GM21515 (cell line): ENCODE data around the gene UIMC1.
"Not testable (repeated sequence)": the region's sequence is repeated elsewhere in the genome, so short reads cannot be mapped to it uniquely, and the experiment has no call there.

Experiments
- ATAC-seq: cut with Tn5 transposase; IDR thresholded peaks from one replicate; pipeline ENCODE4 v1.9.1; 2021; ENCODE audit not compliant: unreplicated experiment

The UIMC1 gene

DNA sequence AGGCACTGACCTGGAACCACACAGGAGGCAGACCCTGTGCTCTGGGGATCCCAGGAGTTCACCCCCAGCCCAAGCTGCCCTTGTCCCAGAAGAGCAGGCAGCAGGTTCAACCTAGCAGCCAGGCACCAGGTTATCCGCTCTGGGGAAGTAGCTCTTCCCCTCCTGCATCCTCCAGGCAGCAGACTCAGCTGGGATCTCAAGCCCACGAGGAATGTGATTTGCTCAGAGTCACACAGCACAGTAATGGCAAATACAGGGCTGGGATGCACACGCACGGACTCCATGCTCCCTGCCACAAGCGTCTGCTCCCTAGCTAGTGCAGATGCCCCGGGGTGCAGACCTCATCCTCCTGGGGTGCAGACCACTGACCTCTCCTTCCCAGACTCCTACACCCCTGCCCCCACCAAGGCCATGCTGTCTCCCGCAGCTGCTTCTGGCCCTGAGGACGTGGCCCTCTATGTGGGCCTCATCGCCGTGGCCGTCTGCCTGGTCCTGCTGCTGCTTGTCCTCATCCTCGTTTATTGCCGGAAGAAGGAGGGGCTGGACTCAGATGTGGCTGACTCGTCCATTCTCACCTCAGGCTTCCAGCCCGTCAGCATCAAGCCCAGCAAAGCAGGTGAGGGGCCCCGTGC lies 132.9 kb downstream of the UIMC1 start:
- ATAC-seq, result no peak

DNA sequence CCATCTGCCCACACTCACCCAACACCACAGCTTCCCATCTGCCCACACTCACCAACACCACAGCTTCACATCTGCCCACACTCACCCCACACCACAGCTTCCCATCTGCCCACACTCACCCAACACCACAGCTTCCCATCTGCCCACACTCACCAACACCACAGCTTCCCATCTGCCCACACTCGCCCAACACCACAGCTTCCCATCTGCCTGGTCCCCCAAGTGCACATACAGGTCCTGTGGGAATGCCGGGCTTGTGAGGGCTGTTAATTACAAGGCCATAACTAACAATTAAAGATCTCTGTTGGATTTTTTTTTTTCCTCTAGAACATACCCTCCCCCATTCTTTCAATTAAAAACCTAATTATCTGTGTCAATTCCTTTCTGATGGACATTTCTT lies 133.6 kb downstream of the UIMC1 start:
- ATAC-seq, result not testable (repeated sequence)

DNA sequence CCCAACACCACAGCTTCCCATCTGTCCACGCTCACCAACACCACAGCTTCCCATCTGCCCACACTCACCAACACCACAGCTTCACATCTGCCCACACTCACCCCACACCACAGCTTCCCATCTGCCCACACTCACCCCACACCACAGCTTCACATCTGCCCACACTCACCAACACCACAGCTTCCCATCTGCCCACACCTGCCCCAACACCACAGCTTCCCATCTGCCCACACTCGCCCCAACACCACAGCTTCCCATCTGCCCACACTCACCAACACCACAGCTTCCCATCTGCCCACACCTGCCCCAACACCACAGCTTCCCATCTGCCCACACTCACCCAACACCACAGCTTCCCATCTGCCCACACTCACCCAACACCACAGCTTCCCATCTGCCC lies 134.0 kb downstream of the UIMC1 start:
- not testable (repeated sequence) for ATAC-seq

DNA sequence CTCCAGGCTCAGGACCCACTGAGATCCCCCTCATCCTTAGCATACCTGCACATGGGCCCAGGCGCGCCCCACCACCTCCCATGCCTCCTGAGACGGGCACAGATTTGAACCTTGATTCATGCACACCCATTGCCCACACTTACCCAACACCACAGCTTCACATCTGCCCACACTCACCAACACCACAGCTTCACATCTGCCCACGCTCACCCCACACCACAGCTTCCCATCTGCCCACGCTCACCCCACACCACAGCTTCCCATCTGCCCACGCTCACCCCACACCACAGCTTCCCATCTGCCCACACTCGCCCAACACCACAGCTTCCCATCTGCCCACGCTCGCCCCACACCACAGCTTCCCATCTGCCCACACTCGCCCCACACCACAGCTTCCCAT lies 135.9 kb downstream of the UIMC1 start:
- not testable (repeated sequence) for ATAC-seq

DNA sequence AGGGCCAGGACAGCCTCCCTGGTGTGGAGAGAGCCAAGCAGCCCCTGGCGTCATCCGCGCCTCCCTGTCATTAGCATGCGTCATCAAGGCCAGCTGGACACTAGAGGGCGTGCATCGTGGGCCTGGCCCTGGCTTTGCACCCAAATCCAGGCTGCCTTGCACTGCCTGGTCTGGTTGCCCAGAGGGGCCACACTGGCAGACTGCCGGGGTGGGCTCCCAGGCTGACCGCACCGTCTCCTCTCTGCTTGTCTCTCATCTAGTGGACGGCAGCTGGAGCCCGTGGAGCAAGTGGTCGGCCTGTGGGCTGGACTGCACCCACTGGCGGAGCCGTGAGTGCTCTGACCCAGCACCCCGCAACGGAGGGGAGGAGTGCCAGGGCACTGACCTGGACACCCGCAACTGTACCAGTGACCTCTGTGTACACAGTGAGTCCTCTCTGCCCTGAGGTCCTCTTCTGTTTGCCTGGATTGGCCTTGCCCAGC lies 136.4 kb downstream of the UIMC1 start:
- ATAC-seq, result no peak

DNA sequence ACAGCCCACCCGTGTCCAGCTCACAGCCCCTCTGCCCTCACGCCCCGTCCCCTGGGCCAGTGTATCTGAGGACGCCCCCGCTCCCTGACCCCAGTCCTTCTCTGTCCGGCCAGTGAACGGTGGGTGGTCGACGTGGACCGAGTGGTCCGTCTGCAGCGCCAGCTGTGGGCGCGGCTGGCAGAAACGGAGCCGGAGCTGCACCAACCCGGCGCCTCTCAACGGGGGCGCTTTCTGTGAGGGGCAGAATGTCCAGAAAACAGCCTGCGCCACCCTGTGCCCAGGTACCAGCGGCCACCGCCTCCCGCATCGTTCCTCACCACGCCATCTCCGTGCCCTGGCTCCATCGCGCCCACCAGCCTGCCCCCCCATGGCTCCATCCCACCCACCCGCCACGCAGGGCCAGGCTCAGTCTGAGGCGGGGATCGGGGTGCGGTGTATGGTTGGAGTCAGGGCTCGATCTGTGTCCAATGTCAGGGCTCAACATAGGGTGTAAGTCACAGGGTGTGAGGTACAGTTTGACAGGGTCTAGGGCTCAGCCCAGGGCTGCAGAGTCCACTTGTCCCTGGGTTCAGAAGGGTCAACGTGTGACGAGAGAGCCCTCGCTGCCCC lies 137.0 kb downstream of the UIMC1 start:
- ATAC-seq, result no peak

DNA sequence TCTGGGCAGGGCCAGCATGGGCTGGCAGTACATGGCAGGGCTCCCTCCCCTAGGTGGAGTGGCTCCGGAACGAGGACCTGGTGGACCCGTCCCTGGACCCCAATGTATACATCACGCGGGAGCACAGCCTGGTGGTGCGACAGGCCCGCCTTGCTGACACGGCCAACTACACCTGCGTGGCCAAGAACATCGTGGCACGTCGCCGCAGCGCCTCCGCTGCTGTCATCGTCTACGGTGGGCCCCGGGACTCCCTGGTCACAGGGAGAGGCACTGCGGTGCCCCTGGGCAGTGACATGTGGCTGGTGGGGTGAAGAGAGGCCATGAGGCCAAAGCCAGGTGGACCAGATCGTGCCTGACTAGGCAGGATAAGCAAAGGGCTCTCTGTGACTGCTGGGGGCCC lies 137.8 kb downstream of the UIMC1 start:
- ATAC-seq, result no peak

DNA sequence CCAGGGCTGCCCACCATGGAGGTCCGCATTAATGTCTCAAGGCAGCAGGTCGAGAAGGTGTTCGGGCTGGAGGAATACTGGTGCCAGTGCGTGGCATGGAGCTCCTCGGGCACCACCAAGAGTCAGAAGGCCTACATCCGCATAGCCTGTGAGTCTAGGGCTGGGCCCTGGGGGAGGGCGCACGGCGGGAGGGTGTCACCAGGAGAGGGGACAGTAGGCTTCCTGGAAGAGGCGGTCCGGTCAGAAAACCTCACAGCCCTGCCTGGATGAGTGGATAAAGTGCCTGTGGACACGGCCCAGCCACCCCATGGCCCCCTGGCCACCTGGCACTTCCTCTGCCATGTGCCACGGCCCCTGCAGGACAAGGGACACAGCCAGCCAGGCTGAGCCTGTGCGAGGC lies 138.5 kb downstream of the UIMC1 start:
- no peak for ATAC-seq

DNA sequence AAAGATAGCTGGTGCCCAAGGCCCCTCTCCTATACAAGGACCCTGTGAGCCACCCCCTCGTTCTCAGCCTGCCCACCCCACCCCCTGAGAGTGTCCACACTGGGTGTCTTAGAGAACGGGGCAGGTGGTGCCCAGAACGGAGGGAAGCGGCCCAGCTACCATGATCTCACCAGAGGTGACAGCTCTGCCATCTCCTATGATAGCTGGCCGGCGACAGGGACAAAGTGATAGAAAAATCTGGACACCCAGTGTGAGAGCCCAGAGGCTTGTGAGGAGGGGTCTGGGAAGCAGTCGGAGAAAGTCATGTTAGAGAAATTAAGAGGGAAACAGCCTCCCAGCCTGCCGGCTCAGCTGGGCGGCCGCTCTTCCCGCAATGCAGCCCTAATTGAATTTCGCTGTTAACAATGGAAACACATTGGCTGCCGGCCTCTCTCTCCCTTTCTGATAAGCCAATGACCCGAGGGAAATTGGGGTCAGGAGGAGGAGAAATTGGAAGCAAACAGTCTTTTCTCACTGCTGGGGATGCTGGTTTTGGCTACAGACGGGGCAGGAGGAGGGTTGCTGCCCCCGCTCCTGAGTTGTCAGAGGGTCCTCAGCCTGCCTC lies 139.8 kb downstream of the UIMC1 start:
- ATAC-seq, result no peak

DNA sequence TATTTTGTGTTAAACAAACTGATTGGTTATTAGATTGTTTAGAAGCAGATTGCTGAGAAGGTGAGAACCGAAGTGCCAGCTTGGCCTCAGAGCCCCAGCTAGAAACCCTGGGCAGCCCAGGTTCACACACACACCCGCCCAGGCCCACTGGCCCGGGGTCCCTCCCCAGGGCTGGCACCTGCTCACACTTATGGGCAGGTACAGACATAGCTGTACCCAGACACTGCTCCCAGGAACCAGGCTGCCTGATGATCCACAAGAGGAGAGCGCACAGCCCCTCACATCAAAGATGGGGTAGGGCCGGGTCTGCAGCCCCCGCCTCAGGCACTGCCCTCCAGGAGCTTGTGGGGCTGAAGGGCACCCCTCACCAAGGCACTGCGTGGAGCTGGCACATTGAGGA lies 140.6 kb downstream of the UIMC1 start:
- no peak for ATAC-seq

DNA sequence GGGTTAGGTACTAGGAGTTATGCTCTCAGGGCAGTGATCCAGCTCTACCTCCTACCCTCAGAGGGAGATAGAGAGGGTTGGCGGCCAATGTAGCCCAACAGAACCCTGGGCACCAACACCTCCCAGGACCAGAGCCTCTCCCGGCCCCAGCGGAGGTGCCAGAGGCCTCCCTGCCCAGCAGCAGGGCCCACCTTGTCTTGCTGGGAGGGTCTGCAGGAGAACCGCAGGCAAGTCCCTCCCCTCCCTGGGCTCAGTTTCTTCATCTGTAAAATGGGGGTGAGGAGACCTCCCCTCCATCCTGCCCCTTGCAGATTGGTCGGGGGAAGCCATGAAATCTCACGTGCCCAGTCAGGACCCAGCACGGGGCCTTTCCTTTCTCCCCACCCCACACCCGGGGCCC lies 141.8 kb downstream of the UIMC1 start:
- no peak for ATAC-seq

DNA sequence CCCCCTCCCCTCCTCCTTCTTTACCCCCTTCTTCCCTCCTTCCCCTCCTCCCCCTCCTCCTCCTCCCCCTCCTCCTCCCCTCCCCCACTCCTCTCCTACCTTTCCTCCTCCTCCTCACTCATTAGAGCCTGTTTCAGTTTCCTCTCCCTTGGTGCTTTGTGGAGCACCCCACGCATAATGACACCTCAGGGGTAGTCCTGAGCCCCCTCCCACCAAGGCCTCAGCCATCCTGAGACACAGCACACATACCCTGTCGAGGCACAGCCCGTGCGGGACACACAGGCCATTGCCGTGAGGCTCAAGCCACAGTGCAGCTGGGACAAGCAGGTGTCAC lies 142.8 kb downstream of the UIMC1 start:
- ATAC-seq, result no peak

DNA sequence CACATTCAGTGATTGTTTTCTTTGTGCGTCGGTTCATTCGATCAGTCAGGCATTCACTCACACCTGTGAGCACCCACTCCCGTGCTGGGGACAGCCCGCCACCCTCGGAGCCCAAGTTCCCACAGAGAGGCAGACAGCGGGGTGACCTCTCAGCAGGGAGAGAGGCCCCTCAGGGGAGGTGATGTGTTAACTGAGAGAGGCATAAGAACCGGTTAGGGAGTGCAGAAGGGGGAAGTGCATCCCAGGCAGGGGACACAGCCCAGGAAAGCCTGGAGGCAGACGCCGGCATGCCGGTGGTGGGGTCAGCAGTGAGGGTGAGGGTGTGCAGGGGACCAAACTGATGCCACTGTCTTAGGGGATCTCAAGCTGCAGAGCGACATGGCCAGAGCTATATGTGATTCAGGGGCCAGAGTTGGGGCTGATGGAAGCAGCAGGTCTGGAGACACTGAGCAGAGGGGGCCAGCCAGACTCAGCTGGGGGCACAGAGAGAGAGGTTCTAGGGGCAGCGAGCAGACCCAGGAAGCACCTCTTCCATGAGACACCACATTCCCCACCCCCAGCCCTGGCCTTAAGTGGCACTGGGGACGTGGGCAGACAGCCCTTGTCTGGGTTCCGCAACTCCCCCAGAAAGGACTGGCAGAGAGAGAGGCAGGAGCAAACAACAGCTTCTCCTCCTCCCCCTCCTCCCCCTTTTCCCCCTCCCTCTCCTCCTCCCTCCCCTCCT lies 143.4 kb downstream of the UIMC1 start:
- no peak for ATAC-seq

DNA sequence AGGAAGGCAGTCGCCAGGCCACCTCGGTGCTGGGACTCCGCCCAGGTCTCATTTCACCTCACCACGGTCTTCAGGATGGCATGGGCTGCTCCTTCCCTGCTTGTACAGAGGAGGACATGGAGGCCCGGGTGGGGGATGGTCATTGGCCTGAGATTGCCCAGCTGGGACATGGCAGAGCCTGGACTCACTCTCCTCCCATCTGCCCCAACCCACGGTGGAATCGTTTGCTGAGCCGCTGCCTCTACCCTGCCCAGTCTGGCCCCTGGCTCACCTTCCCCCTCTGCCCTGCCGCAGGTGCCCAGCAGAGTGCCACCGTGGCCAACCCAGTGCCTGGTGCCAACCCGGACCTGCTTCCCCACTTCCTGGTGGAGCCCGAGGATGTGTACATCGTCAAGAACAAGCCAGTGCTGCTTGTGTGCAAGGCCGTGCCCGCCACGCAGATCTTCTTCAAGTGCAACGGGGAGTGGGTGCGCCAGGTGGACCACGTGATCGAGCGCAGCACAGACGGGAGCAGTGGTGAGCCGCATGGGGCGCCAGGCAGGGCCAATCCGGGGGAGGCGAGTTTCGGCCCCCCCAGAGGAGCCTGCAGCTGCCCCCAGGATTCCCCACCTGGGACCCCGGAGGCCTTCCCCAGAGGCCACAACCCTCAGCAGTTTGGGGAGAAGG lies 144.1 kb downstream of the UIMC1 start:
- no peak for ATAC-seq

DNA sequence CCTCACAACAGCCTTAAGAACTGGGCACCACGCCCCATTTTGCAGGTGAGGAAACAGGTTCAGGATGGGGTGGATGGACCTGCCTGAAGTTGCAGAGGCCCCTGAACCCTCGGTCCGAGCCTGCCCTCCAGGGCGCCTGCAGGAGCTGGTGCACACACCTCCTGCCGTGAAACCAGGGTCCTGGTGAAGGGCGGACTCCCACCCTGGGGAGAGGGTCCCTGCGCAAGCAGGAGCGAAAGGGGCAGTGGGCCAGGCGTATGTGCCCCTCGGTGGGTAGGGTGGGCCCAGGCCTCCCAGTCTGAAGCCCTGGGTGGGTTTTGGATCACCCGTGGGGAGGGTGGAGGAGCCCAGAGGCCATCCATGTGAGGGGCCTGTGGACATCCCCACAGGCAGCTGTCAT lies 145.3 kb downstream of the UIMC1 start:
- ATAC-seq, result no peak

DNA sequence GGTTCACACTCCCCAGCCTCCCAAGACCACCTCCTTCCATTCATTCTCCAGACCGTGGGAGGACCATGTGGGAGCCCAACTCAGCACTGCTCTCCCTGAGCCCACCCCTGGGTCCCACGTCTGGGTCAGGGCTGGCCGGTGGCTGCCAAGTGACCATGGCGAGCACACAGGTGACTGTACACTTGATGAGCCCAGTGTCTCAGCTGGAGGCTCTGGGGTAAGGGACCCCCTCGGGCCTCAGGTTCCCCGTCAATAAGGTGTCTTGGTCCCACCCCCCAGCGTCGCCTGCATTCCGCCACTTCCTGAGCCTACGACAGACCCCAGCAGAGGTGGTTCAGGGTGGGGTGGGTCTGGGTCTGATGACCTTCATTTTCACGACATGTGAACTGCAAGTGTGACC lies 146.2 kb downstream of the UIMC1 start:
- ATAC-seq, result no peak

DNA sequence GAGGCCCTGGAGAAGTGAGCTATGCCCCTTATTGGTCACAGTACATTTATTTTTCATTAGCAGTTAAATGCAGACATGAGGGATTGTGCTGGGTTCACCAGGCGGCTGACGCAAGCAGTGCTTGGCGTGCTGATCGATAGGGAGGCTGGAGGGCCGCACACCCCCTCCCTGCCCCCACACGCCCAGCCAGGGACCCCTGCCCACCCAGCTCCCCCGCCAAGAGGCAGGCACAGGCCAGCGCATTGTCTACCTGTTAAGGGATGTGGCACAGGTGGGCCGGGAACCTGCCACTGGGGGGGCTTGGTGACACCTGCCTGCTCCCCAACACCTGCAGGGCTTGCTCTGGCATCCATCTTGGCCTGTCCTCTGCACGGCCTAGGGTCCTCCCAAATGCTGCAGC lies 146.7 kb downstream of the UIMC1 start:
- no peak for ATAC-seq

DNA sequence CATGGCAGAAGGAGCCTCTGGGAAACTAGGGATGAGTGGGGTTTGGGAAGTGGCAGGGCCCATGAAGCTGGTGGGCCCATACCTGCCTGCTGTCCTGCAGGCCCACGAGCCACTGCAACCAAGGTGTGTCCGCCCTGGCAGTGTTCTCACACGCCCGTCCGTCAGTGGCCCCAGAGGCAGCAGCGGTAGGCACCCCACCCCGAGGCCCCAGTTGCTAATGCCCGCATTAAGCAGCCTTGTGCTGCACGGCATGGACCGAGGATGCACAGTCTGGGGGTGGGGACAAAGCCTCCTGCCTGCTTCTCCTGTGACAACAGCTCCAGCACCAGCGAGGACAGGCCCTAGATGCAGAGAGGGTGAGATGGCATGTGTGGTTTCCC lies 148.7 kb downstream of the UIMC1 start:
- no peak for ATAC-seq

DNA sequence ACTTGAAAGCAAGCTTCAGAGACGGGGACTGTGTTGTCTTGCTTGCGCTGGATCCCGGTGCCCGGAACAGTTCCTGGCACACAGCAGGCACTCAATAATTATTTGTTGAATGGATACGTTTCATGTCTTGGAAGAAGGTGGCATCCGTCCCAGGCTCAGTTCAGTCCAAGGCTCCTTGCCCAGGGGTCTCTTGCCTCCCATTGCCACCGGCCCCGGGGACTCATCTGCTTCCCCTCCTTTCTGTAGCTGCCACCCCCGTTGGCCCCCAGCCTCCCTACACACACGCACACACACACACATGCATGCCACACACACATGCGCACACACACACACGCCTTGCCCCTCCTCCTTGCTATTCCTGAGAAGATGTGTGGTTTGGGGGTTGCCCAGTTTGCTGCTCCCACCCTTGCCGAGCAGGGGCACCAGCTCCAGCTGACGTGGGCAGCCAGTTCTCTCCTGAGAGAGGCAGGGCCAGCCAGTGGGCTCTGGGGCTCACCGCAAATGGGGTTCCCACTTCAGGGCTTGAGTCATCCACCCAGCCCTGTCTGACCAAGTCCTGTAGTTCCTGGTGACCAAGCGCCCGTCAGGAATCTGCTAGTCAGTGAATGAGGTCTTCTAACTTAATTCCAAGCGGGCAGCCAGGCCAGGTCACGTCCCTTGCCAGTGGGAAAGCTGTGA lies 149.2 kb downstream of the UIMC1 start:
- no peak for ATAC-seq

DNA sequence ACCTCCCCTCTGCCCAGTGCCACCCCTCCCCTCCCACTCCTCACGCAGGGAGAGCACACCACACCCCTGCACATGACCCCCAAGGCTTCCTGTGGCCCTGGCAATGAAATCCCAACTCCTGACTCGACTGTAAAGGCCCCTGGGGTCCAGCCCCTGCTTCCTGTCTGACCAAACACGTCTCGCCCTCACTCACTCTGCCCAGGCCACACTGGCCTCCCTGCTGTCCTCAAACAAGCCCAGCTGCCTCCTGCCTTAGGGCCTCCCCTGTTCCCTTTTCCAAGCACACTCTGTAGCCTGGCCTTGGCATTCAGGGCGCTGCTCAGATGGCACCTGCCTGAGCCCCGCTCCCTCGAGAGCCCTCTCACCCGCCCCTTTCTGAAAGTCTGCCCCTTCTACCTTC lies 149.8 kb downstream of the UIMC1 start:
- ATAC-seq, result no peak

DNA sequence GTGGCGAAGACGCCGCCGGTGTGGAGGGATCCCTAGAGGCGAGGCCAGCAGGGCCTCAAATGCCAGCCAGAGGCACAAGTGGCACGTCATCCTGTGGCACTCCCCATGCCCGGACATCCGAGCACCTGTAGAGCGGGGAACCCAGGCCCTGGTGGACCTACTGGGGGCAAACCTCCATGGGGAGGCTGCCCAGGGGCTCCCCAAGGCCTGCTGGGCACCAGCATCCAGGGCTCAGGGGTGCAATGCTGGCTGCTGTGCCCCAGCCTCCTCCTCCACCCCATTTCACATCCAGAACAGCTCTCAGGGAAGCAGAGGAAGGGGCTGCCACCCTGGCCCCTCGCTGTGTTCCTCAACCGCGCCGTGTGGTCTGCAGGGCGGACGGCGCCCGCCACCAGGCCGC lies 151.0 kb downstream of the UIMC1 start:
- no peak for ATAC-seq
